Esophagus squamous epithelium (tissue), 4 donors: ENCODE results near the gene BRD1.

Source experiments
- POLR2A ChIP-seq, 4 donors: fragments of 450-650 bp; IDR thresholded peaks; one replicate each; pipeline ENCODE4 v1.6.1; 2017; ENCODE audit warnings: antibody characterized with exemption in 4 of 4, mild to moderate bottlenecking in 4 of 4, moderate library complexity in 3 of 4
- TF ChIP-seq, protein P1 (sequence below), 6 experiments: fragments of 450-650 bp in 4 of 6; fragments of 200-600 bp in 2 of 6; sonication (generic) in 2 of 6; IDR thresholded peaks; one replicate each; pipeline ENCODE4 v1.5.1; 2016 to 2019; ENCODE audit warnings: antibody characterized with exemption in 6 of 6, mild to moderate bottlenecking in 4 of 6, moderate library complexity in 4 of 6

DNA sequence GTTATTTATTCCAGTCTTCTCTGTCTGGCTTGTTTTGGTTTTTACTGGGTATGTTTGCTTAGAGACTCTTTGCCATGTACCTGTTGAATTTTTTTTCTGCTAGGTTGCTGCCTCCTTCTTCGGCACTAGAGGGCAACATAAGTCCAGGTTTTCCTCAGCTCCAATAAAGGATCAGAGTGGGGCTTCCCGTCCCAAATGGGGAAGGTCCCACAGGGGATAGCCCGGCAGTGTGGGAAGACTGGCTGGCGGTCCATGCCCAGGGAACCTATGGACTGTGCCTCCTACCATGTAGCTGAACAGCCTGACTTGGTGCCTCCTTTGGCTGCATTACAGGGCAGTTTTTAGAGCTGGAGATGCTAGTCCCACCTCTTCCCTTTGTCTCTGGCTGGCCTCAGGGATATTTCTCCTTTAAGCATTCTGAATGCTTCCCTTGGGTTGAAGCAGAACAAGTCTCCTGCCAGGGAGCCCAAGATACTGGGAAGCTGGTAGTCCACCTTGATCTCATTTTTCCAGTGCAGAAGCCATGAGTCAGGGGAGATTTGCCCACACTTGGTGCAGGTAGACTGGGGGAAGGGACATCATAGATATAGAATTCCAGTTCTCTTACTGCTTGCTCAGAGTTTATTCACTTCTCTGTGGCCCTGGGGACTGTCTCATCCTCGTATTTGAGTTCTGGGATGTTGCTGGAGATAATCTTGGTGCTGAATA is 60.2 kb downstream of the BRD1 start:
- TF ChIP-seq, protein P1, sequence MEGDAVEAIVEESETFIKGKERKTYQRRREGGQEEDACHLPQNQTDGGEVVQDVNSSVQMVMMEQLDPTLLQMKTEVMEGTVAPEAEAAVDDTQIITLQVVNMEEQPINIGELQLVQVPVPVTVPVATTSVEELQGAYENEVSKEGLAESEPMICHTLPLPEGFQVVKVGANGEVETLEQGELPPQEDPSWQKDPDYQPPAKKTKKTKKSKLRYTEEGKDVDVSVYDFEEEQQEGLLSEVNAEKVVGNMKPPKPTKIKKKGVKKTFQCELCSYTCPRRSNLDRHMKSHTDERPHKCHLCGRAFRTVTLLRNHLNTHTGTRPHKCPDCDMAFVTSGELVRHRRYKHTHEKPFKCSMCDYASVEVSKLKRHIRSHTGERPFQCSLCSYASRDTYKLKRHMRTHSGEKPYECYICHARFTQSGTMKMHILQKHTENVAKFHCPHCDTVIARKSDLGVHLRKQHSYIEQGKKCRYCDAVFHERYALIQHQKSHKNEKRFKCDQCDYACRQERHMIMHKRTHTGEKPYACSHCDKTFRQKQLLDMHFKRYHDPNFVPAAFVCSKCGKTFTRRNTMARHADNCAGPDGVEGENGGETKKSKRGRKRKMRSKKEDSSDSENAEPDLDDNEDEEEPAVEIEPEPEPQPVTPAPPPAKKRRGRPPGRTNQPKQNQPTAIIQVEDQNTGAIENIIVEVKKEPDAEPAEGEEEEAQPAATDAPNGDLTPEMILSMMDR (IDR thresholded peaks at IDR 0.05): peak; percentile 25 to 78 (median 58)
- TF ChIP-seq POLR2A (IDR thresholded peaks at IDR 0.05): no peak
